ENCODE data around the gene MMP24. TPM values are rescaled to one million over a fixed set of nuclear protein-coding genes. Genes with fewer than 3 reads are reported as not detected.
"Not testable (repeated sequence)": the region's sequence is repeated elsewhere in the genome, so short reads cannot be mapped to it uniquely, and the experiment has no call there.

Gene MMP24
- total RNA-seq, 4 donors from 2014 or later, result 0.32 to 4.5 (median 0.61) TPM

- in situ Hi-C loops (cut with MboI; ENCODE audit: low pct_ligation_motif_present in 1 of 4, low pct_unique_long_range_greater_than_20kb in 1 of 4, low sequenced_read_pairs in 3 of 4) (loop anchor here in 1 of 4 donors (25.0 kb wide), 1 partner anchor 416 kb away; the partner anchor contains the start of gene NCOA6), intact Hi-C loops (cut with DNase I; ENCODE audit: low total_unique reads) (no loop called here)
- Histone ChIP-seq H3K27ac (no peak overlapping the region), H3K36me3 (no peaks in the 10 kb centered on the region), H3K27me3 (no peaks in the 10 kb centered on the region), H3K4me3 (no peak overlapping the region), H3K4me1 (peaks cover 0 to 11% (median 1%) of the 10 kb centered on the region in 4 donors), H3K9me3 (no peaks in the 10 kb centered on the region)
- DNase-seq, result no peak
- 69 to 77% methylated on average over 2 of the region's 3 CpGs for WGBS, 2 donors (ENCODE audit: low coverage in 1 of 2)
- TF ChIP-seq EP300 (IDR thresholded peaks at IDR 0.05; ENCODE audit: low read depth) (no peak), POLR2A (IDR thresholded peaks at IDR 0.05) (no peak), POLR2AphosphoS5 (IDR thresholded peaks at IDR 0.05) (no peak), CTCF (IDR thresholded peaks at IDR 0.05) (no peak)
Observed at GRCh38 chr20:35253010-35253409, 26.5 kb downstream of the MMP24 start.

GRCh38 chr20:35254448-35254999 lies 28.0 kb downstream of the MMP24 start:
- Histone ChIP-seq H3K36me3 (no peaks in the 10 kb centered on the region), H3K27me3 (no peaks in the 10 kb centered on the region), H3K9me3 (no peaks in the 10 kb centered on the region), H3K4me1 (peaks cover 0 to 11% (median 1%) of the 10 kb centered on the region in 4 donors), H3K4me3 (no peak overlapping the region), H3K27ac (no peak overlapping the region)
- no peak for DNase-seq
- in situ Hi-C loops (cut with MboI; ENCODE audit: low pct_ligation_motif_present in 1 of 4, low pct_unique_long_range_greater_than_20kb in 1 of 4, low sequenced_read_pairs in 3 of 4) (loop anchor here in 1 of 4 donors (25.0 kb wide), 1 partner anchor 417 kb away; the partner anchor contains the start of gene NCOA6), intact Hi-C loops (cut with DNase I; ENCODE audit: low total_unique reads) (no loop called here)
- TF ChIP-seq POLR2A (IDR thresholded peaks at IDR 0.05), result no peak
- no peak for TF ChIP-seq POLR2AphosphoS5 (IDR thresholded peaks at IDR 0.05)
- TF ChIP-seq EP300 (IDR thresholded peaks at IDR 0.05; ENCODE audit: low read depth), result no peak
- TF ChIP-seq CTCF (IDR thresholded peaks at IDR 0.05), result no peak
- WGBS, 2 donors (ENCODE audit: low coverage in 1 of 2), result 93 to 100% methylated on average over 2 to 12 of the region's 12 CpGs

DNA sequence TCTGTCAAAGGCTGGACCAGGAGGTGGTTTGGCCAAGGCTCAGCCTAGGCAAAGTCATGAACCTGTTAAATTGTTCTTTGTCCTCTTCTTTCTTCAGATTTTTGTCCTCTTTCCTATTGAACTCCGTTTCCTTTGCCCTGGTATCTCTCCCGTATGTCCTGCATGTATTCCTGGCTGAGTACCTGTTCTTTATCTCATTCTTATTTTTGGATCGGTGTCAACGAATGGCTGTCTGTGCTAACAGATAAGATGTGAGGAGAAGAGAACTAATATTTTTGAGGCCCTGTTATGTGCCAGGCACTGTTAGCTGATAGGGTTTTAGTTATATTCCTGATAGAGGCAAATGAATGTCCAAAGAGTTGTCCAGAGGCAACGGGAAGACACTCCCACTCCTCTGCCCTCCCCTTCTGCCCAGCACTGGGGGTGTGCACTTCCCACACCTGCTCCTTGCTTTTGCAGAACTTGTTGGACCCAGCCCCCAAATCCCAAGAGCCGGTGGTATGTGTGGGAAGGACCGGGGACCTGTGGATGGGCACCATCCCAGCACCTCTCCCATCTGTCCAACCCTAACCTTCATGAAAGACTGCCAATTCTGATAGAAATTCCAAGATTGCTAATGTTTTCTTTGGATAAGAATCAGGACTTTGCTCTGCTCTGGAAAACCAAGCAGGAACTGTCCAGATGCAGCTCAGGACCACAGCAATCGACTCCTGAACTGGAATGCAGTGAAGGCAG lies 30.9 kb downstream of the MMP24 start:
- no peaks in the 10 kb centered on the region for H3K27me3 ChIP-seq
- no peak overlapping the region for H3K27ac ChIP-seq
- no peak for DNase-seq
- H3K36me3 ChIP-seq, result no peaks in the 10 kb centered on the region
- peaks cover 0 to 2% (median 1%) of the 10 kb centered on the region in 4 donors for H3K4me1 ChIP-seq
- in situ Hi-C loops (cut with MboI; ENCODE audit: low pct_ligation_motif_present in 1 of 4, low pct_unique_long_range_greater_than_20kb in 1 of 4, low sequenced_read_pairs in 3 of 4), result loop anchor here in 1 of 4 donors (25.0 kb wide), 1 partner anchor 420 kb away; the partner anchor contains the start of gene NCOA6
- H3K9me3 ChIP-seq, result no peaks in the 10 kb centered on the region
- 68 to 75% methylated on average over 6 to 8 of the region's 8 CpGs for WGBS, 2 donors (ENCODE audit: low coverage in 1 of 2)
- no peak overlapping the region for H3K4me3 ChIP-seq
- TF ChIP-seq POLR2A (IDR thresholded peaks at IDR 0.05) (no peak), POLR2AphosphoS5 (IDR thresholded peaks at IDR 0.05) (no peak), CTCF (IDR thresholded peaks at IDR 0.05) (no peak), EP300 (IDR thresholded peaks at IDR 0.05; ENCODE audit: low read depth) (no peak)
- intact Hi-C loops (cut with DNase I; ENCODE audit: low total_unique reads), result no loop called here

DNA sequence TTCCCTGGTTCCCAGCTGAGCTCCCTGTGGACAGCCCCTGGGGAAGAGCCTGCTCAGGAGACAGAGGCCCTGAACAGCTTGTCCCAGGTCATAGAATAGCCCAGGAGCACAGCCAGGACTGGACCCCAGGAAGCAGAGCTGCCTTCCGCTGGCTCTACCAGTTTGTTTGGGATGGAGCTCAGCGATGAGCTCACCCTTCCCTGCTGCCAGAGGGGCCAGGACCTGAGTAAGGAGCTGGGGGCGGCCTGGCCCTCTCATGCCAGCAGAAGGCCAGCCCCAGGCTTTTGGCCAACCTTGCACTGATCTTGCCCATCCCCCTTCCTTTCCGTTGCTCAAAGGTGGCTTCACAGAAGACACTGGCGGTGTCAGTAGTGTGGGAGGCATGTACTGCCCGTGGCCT lies 33.9 kb downstream of the MMP24 start:
- WGBS, 2 donors (ENCODE audit: low coverage in 1 of 2), result 84 to 92% methylated on average over 2 to 6 of the region's 6 CpGs
- H3K27ac ChIP-seq, result no peak overlapping the region
- intact Hi-C loops (cut with DNase I; ENCODE audit: low total_unique reads), result no loop called here
- no peaks in the 10 kb centered on the region for H3K27me3 ChIP-seq
- H3K36me3 ChIP-seq, result no peaks in the 10 kb centered on the region
- DNase-seq, result no peak
- no peak overlapping the region for H3K4me3 ChIP-seq
- no peaks in the 10 kb centered on the region for H3K9me3 ChIP-seq
- TF ChIP-seq CTCF (IDR thresholded peaks at IDR 0.05), result no peak
- TF ChIP-seq POLR2A (IDR thresholded peaks at IDR 0.05), result no peak
- in situ Hi-C loops (cut with MboI; ENCODE audit: low pct_ligation_motif_present in 1 of 4, low pct_unique_long_range_greater_than_20kb in 1 of 4, low sequenced_read_pairs in 3 of 4), result loop anchor here in 2 of 4 donors (10.0 to 25.0 kb wide), 2 partner anchors 116 to 423 kb away; partner anchors contain the start of genes EDEM2 (in 1 of the 2) and NCOA6 (in 1 of the 2)
- H3K4me1 ChIP-seq, result peaks cover 10 to 15% (median 14%) of the 10 kb centered on the region in 4 donors

- H3K27me3 ChIP-seq; H3K36me3 ChIP-seq; H3K4me3 ChIP-seq; DNase-seq; intact Hi-C loops (cut with DNase I; ENCODE audit: low total_unique reads); H3K9me3 ChIP-seq: not testable (repeated sequence)
- in situ Hi-C loops (cut with MboI; ENCODE audit: low pct_ligation_motif_present in 1 of 4, low pct_unique_long_range_greater_than_20kb in 1 of 4, low sequenced_read_pairs in 3 of 4), result loop anchor here in 2 of 4 donors (10.0 to 25.0 kb wide), 2 partner anchors 118 to 425 kb away; partner anchors contain the start of genes EDEM2 (in 1 of the 2) and NCOA6 (in 1 of the 2)
- 59 to 76% methylated on average over 6 to 8 of the region's 10 CpGs for WGBS, 2 donors (ENCODE audit: low coverage in 1 of 2)
- H3K4me1 ChIP-seq, result peaks cover 10 to 15% (median 14%) of the 10 kb centered on the region in 4 donors
- peak overlapping the region in 1 of 4 donors; percentile 26 for H3K27ac ChIP-seq
Observed at GRCh38 chr20:35262321-35262720, 35.8 kb downstream of the MMP24 start.
